ENCODE measurements around the gene UQCRC1. TPM values are rescaled to one million over a fixed set of nuclear protein-coding genes. Genes with fewer than 3 reads are reported as not detected.

Gene UQCRC1
- total RNA-seq, 4 donors from 2014 or later, result 579 to 974 (median 655) TPM

DNA sequence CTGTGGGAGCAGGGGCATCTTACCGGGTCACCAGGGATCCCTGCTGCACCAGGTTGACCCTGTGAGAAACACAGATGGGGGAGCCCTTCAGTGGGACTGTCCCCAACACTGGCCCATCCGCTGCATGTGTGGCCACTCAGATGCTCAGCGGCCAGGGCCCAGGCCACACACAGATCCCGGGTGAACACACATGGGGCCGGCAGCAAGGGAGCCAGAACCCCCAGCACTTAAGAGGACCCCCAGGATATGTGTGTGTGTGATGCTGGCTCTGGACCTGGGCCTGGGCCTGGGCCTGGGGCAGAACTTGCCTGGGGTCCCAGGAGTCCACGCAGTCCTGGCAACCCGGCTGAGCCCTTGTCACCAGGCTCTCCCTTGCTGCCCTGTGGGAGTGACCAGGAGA is 41.0 kb downstream of the UQCRC1 start:
- intact Hi-C loops (cut with DNase I; ENCODE audit: low total_unique reads) (no loop called here), in situ Hi-C loops (cut with MboI; ENCODE audit: low pct_ligation_motif_present in 1 of 4, low pct_unique_long_range_greater_than_20kb in 1 of 4, low sequenced_read_pairs in 3 of 4) (no loop called here)
- WGBS, 2 donors (ENCODE audit: low coverage in 1 of 2), result 97% methylated on average over 6 of the region's 7 CpGs; no CpG with 5 or more reads in 1 of the 2 donors
- no peaks in the 10 kb centered on the region for H3K9me3 ChIP-seq
- H3K4me3 ChIP-seq, result no peak overlapping the region
- no peak for DNase-seq
- no peaks in the 10 kb centered on the region for H3K4me1 ChIP-seq
- TF ChIP-seq, protein P1, sequence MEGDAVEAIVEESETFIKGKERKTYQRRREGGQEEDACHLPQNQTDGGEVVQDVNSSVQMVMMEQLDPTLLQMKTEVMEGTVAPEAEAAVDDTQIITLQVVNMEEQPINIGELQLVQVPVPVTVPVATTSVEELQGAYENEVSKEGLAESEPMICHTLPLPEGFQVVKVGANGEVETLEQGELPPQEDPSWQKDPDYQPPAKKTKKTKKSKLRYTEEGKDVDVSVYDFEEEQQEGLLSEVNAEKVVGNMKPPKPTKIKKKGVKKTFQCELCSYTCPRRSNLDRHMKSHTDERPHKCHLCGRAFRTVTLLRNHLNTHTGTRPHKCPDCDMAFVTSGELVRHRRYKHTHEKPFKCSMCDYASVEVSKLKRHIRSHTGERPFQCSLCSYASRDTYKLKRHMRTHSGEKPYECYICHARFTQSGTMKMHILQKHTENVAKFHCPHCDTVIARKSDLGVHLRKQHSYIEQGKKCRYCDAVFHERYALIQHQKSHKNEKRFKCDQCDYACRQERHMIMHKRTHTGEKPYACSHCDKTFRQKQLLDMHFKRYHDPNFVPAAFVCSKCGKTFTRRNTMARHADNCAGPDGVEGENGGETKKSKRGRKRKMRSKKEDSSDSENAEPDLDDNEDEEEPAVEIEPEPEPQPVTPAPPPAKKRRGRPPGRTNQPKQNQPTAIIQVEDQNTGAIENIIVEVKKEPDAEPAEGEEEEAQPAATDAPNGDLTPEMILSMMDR (IDR thresholded peaks at IDR 0.05), result no peak
- TF ChIP-seq POLR2AphosphoS5 (IDR thresholded peaks at IDR 0.05) (no peak), EP300 (IDR thresholded peaks at IDR 0.05; ENCODE audit: low read depth) (no peak), POLR2A (IDR thresholded peaks at IDR 0.05) (no peak)
- H3K36me3 ChIP-seq, result no peaks in the 10 kb centered on the region
- H3K27ac ChIP-seq, result no peak overlapping the region
- H3K27me3 ChIP-seq, result no peaks in the 10 kb centered on the region

DNA sequence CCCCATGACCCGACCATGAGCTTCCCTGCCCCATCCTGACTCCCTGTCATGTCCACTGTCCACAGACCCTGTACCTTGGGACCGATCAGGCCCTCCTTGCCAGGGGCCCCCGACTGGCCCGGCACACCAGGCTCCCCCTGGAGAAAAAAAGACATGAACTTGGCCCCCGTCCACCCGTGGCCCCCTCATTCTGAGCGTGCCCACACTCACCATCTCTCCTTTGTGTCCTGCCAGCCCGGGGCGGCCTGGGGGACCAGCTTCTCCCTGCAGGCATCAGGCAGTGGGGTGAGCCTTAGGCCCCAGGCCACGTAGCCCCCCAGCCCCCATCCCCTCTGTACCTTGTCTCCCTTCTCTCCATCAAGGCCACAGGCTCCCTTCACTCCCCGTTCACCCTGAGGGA is 41.9 kb downstream of the UQCRC1 start:
- in situ Hi-C loops (cut with MboI; ENCODE audit: low pct_ligation_motif_present in 1 of 4, low pct_unique_long_range_greater_than_20kb in 1 of 4, low sequenced_read_pairs in 3 of 4) (no loop called here), intact Hi-C loops (cut with DNase I; ENCODE audit: low total_unique reads) (no loop called here)
- Histone ChIP-seq H3K36me3 (no peaks in the 10 kb centered on the region), H3K4me3 (no peak overlapping the region), H3K4me1 (no peaks in the 10 kb centered on the region), H3K27me3 (no peaks in the 10 kb centered on the region), H3K9me3 (no peaks in the 10 kb centered on the region), H3K27ac (no peak overlapping the region)
- 71 to 86% methylated on average over 4 to 11 of the region's 11 CpGs for WGBS, 2 donors (ENCODE audit: low coverage in 1 of 2)
- TF ChIP-seq POLR2A (IDR thresholded peaks at IDR 0.05), result no peak
- no peak for TF ChIP-seq POLR2AphosphoS5 (IDR thresholded peaks at IDR 0.05)
- TF ChIP-seq EP300 (IDR thresholded peaks at IDR 0.05; ENCODE audit: low read depth), result no peak
- TF ChIP-seq, protein P1 (IDR thresholded peaks at IDR 0.05), result no peak
- no peak for DNase-seq

DNA sequence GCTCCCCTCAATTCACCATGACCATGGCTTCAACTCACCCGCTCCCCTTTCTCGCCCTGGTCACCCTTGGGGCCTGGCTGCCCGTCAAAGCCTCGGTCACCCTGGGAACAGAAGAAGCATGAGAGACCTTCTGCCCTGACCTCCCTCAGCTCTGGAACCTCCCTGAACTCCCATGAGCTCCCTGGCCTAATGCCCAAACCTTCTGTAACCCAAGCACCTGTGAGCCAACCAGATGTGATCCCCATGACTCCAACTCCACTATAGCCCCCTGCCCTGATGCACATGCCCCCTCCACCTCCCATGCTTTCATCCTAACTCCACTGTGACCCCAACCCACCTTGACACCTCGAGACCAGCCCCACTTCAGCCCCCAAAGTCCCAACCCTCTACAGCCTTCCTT is 42.4 kb downstream of the UQCRC1 start:
- H3K27ac ChIP-seq, result no peak overlapping the region
- H3K4me1 ChIP-seq, result no peaks in the 10 kb centered on the region
- intact Hi-C loops (cut with DNase I; ENCODE audit: low total_unique reads) (no loop called here), in situ Hi-C loops (cut with MboI; ENCODE audit: low pct_ligation_motif_present in 1 of 4, low pct_unique_long_range_greater_than_20kb in 1 of 4, low sequenced_read_pairs in 3 of 4) (no loop called here)
- no peaks in the 10 kb centered on the region for H3K9me3 ChIP-seq
- no peaks in the 10 kb centered on the region for H3K27me3 ChIP-seq
- H3K36me3 ChIP-seq, result no peaks in the 10 kb centered on the region
- 80 to 84% methylated on average over 1 to 5 of the region's 5 CpGs for WGBS, 2 donors (ENCODE audit: low coverage in 1 of 2)
- DNase-seq, result no peak
- TF ChIP-seq POLR2AphosphoS5 (IDR thresholded peaks at IDR 0.05) (no peak), POLR2A (IDR thresholded peaks at IDR 0.05) (no peak), EP300 (IDR thresholded peaks at IDR 0.05; ENCODE audit: low read depth) (no peak)
- TF ChIP-seq, protein P1 (IDR thresholded peaks at IDR 0.05), result no peak
- no peak overlapping the region for H3K4me3 ChIP-seq

DNA sequence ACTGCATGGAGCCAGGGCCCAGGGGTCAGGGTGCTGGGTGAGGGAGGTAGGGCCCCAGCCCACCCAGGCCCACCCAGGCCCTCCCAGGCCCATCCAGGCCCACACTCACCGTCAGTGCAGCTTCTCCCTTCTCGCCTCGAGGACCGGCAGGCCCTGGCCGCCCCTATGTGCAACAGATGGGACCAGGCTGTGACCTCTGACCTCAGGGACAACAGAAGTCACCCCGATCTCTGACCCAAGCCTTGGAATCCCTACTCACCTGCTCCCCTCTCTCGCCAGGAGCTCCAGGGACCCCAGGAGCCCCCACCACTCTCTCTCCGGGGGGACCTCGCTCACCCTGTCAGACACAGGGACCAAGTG is 43.1 kb downstream of the UQCRC1 start:
- TF ChIP-seq POLR2A (IDR thresholded peaks at IDR 0.05) (no peak), EP300 (IDR thresholded peaks at IDR 0.05; ENCODE audit: low read depth) (no peak), POLR2AphosphoS5 (IDR thresholded peaks at IDR 0.05) (no peak)
- TF ChIP-seq, protein P1 (IDR thresholded peaks at IDR 0.05), result no peak
- Histone ChIP-seq H3K4me3 (no peak overlapping the region), H3K27ac (no peak overlapping the region), H3K4me1 (peaks cover 0 to under 1% (median under 1%) of the 10 kb centered on the region in 4 donors), H3K9me3 (no peaks in the 10 kb centered on the region), H3K27me3 (no peaks in the 10 kb centered on the region), H3K36me3 (no peaks in the 10 kb centered on the region)
- in situ Hi-C loops (cut with MboI; ENCODE audit: low pct_ligation_motif_present in 1 of 4, low pct_unique_long_range_greater_than_20kb in 1 of 4, low sequenced_read_pairs in 3 of 4) (no loop called here), intact Hi-C loops (cut with DNase I; ENCODE audit: low total_unique reads) (no loop called here)
- WGBS, 2 donors (ENCODE audit: low coverage in 1 of 2), result 95% methylated on average over 9 of the region's 9 CpGs; no CpG with 5 or more reads in 1 of the 2 donors
- DNase-seq, result no peak
